ENCODE measurements around the gene KLHL30.

GRCh38 chr2:238113611-238114010 is 24.9 kb upstream of the KLHL30 start:
- TF ChIP-seq POLR2AphosphoS5 (IDR thresholded peaks at IDR 0.05; ENCODE audit: low read depth, low read length) = no peak
- TF ChIP-seq SIN3A (IDR thresholded peaks at IDR 0.05; ENCODE audit: borderline replicate concordance, insufficient read depth, low read length) = no peak

Measured in PFSK-1 (cell line).